Measurements from ENCODE around the gene ENTPD6. TPM values are rescaled to one million over a fixed set of nuclear protein-coding genes. Genes with fewer than 3 reads are reported as not detected.

Gene ENTPD6
- total RNA-seq, 1 donor from 2014 or later: 32.3 TPM

GRCh38 chr20:25224941-25225340 lies 29.4 kb downstream of the ENTPD6 start:
- Mint-ChIP-seq H3K27me3 (ENCODE audit: insufficient read depth, low read depth) (no peaks in the 10 kb centered on the region), H3K27ac (no peak overlapping the region), H3K36me3 (peaks cover 2% of the 10 kb centered on the region), H3K4me3 (no peak overlapping the region), H3K9me3 (no peaks in the 10 kb centered on the region), H3K4me1 (peaks cover 20% of the 10 kb centered on the region)
- H3K36me3 ChIP-seq: no peaks in the 10 kb centered on the region
- no peak overlapping the region for H3K9ac ChIP-seq
- no peaks in the 10 kb centered on the region for H3K9me3 ChIP-seq (ENCODE audit: low read depth)
- no peak overlapping the region for H2AFZ ChIP-seq (replicated peaks)
- no peaks in the 10 kb centered on the region for H3K27me3 ChIP-seq
- H3F3A ChIP-seq (ENCODE audit: low read depth): no peaks in the 10 kb centered on the region
- H3K27ac ChIP-seq: no peak overlapping the region
- DNase-seq (ENCODE audit: low spot score): no peak
- H3K4me2 ChIP-seq: no peak overlapping the region
- H3K4me3 ChIP-seq: no peak overlapping the region
- no peak for TF ChIP-seq EZH2phosphoT487 (IDR thresholded peaks at IDR 0.05)
- TF ChIP-seq EZH2 (IDR thresholded peaks at IDR 0.05): no peak
- no peak for TF ChIP-seq CTCF (IDR thresholded peaks at IDR 0.05)
- H3K4me1 ChIP-seq: peaks cover 13% of the 10 kb centered on the region
- H3K79me2 ChIP-seq (ENCODE audit: low read depth): no peaks in the 10 kb centered on the region
- H4K20me1 ChIP-seq (ENCODE audit: low read depth): no peaks in the 10 kb centered on the region

- H3K4me1 ChIP-seq: peaks cover 13% of the 10 kb centered on the region
- peak overlapping the region; percentile 74 for H3K27ac Mint-ChIP-seq
- H3K4me3 Mint-ChIP-seq: no peak overlapping the region
- H3K36me3 ChIP-seq: no peaks in the 10 kb centered on the region
- H3K79me2 ChIP-seq (ENCODE audit: low read depth): no peaks in the 10 kb centered on the region
- peaks cover 20% of the 10 kb centered on the region for H3K4me1 Mint-ChIP-seq
- no peak overlapping the region for H2AFZ ChIP-seq (replicated peaks)
- no peaks in the 10 kb centered on the region for H3K9me3 Mint-ChIP-seq
- H3K27me3 Mint-ChIP-seq (ENCODE audit: insufficient read depth, low read depth): no peaks in the 10 kb centered on the region
- no peak overlapping the region for H3K27ac ChIP-seq
- H3K9ac ChIP-seq: no peak overlapping the region
- TF ChIP-seq CTCF (IDR thresholded peaks at IDR 0.05): no peak
- no peak for TF ChIP-seq EZH2phosphoT487 (IDR thresholded peaks at IDR 0.05)
- no peak for TF ChIP-seq EZH2 (IDR thresholded peaks at IDR 0.05)
- H3K4me2 ChIP-seq: no peak overlapping the region
- no peaks in the 10 kb centered on the region for H4K20me1 ChIP-seq (ENCODE audit: low read depth)
- no peaks in the 10 kb centered on the region for H3F3A ChIP-seq (ENCODE audit: low read depth)
- no peak overlapping the region for H3K4me3 ChIP-seq
- H3K9me3 ChIP-seq (ENCODE audit: low read depth): no peaks in the 10 kb centered on the region
- peaks cover 2% of the 10 kb centered on the region for H3K36me3 Mint-ChIP-seq
- H3K27me3 ChIP-seq: no peaks in the 10 kb centered on the region
- DNase-seq (ENCODE audit: low spot score): no peak
Measured at GRCh38 chr20:25225642-25226432, 30.3 kb downstream of the ENTPD6 start.

GRCh38 chr20:25226433-25227316 lies 31.2 kb downstream of the ENTPD6 start:
- Histone ChIP-seq H3K36me3 (no peaks in the 10 kb centered on the region), H3K4me1 (peaks cover 13% of the 10 kb centered on the region), H3K27me3 (no peaks in the 10 kb centered on the region), H3F3A (ENCODE audit: low read depth) (no peaks in the 10 kb centered on the region), H3K4me2 (no peak overlapping the region), H2AFZ (replicated peaks) (no peak overlapping the region), H3K9ac (no peak overlapping the region), H3K9me3 (ENCODE audit: low read depth) (no peaks in the 10 kb centered on the region), H3K4me3 (no peak overlapping the region), H4K20me1 (ENCODE audit: low read depth) (no peaks in the 10 kb centered on the region), H3K79me2 (ENCODE audit: low read depth) (no peaks in the 10 kb centered on the region), H3K27ac (no peak overlapping the region)
- no peaks in the 10 kb centered on the region for H3K9me3 Mint-ChIP-seq
- no peaks in the 10 kb centered on the region for H3K27me3 Mint-ChIP-seq (ENCODE audit: insufficient read depth, low read depth)
- peaks cover 20% of the 10 kb centered on the region for H3K4me1 Mint-ChIP-seq
- H3K36me3 Mint-ChIP-seq: no peaks in the 10 kb centered on the region
- no peak overlapping the region for H3K27ac Mint-ChIP-seq
- no peak overlapping the region for H3K4me3 Mint-ChIP-seq
- DNase-seq (ENCODE audit: low spot score): no peak
- TF ChIP-seq EZH2 (IDR thresholded peaks at IDR 0.05): no peak
- no peak for TF ChIP-seq CTCF (IDR thresholded peaks at IDR 0.05)
- TF ChIP-seq EZH2phosphoT487 (IDR thresholded peaks at IDR 0.05): no peak
